Activated CD8-positive, alpha-beta memory T cell treated with anti-CD3 and anti-CD28 coated beads for 36 hours (primary cell): Measurements from ENCODE around the gene CCDC66. TPM values are rescaled to one million over a fixed set of nuclear protein-coding genes. Genes with fewer than 3 reads are reported as not detected.

Experiments
- CTCF ChIA-PET: fragments of 350-600 bp; sonication (Branson Sonifier 250); formaldehyde crosslinking; loops from one replicate; lab custom pipeline; 2021; ENCODE audit warnings: antibody characterized with exemption; lab: Charles Lee
- POLR2A ChIA-PET: fragments of 350-600 bp; sonication (Branson Sonifier 250); formaldehyde crosslinking; loops from one replicate; lab custom pipeline; 2021; ENCODE audit warnings: antibody characterized with exemption; lab: Charles Lee
- total RNA-seq, 2 experiments: library from RNA; stranded (reverse); gene quantifications; one replicate each; pipeline ENCODE4 v1.2.3, GENCODE V29; 2021

CCDC66 gene
- total RNA-seq, 2 experiments from 2014 or later, result 30.3 to 33.3 TPM

DNA sequence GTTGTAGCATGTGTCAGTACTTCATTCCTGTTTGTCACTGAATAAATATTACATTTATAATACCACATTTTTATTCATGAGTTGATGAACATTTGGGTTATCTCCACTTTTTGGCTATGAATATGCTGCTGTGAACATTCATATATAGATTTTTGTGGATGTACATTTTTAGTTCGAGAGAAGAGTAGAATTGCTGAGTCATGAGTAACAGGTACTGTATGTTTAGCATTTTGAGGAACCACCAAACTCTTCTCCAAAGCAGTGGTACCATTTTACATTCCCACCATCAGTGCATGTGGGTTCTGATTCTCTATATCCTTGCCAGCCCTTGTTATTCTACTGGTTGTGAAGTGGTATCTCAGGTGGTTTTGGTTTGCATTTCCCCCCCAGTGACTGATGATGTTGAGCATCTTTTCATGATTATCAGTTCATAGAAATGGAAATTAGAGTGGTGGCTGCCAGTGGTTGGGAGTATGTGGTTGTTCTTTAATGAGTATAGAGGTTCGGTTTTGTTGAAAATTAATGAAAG lies 59.6 kb downstream of the CCDC66 start:
- CTCF ChIA-PET, result no interaction called here
- POLR2A ChIA-PET, result no interaction called here

DNA sequence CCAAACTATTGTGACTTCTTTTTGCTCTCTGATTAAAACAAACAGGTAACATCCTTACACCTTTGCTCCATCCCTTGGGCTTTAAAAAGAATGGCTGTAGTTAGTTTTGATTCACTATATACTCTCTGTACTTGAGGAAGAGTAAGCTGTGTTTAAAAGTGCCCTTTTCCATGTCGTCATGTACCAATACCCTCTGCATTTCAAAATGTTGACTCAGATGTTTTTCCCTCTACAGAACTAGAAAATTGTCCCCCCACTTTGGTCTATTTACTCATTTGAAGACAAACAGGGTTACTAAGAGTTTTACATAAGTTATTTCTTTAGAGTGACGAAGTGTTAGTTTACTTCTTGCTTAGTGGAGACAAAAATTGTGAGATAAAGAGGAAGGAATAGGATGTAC lies 63.4 kb downstream of the CCDC66 start:
- ChIA-PET POLR2A (no interaction called here), CTCF (no interaction called here)

GRCh38 chr3:56621681-56622080 lies 64.7 kb downstream of the CCDC66 start:
- ChIA-PET CTCF (no interaction called here), POLR2A (no interaction called here)

GRCh38 chr3:56622381-56622780 lies 65.4 kb downstream of the CCDC66 start:
- CTCF ChIA-PET, result no interaction called here
- POLR2A ChIA-PET, result no interaction called here

GRCh38 chr3:56624725-56625124 lies 67.8 kb downstream of the CCDC66 start:
- CTCF ChIA-PET, result no interaction called here
- POLR2A ChIA-PET, result no interaction called here

DNA sequence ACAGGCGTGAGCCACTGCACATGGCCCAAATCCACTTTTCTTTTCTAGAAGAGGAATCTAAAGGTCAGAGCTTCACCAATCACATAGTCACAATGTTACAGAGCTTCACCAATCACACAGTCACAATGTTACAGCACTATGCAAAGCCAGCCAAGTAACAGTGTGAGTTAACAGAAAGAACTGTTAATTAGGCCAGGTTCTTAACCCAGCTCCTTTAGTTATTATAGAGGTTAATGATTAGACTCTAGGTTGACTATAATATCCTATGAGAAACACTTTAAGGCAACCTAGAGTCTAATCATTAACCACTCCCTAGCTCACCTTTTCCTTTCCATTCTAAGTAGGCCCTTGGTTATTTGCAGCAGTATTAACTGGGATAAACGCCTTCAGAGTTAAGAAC lies 72.1 kb downstream of the CCDC66 start:
- CTCF ChIA-PET, result interaction anchor here (1.0 to 1.2 kb wide), 2 partner anchors 34 to 367 kb away, joined by 3 to 5 read pairs; no protein-coding TSS in a partner anchor
- POLR2A ChIA-PET, result interaction anchor here (0.6 kb wide), 2 partner anchors 10 to 468 kb away, joined by 3 to 4 read pairs; no protein-coding TSS in a partner anchor

GRCh38 chr3:56629451-56629850 lies 72.5 kb downstream of the CCDC66 start:
- ChIA-PET POLR2A (interaction anchor here (0.6 kb wide), 1 partner anchor 10 kb away, joined by 3 read pairs; no protein-coding TSS in a partner anchor), CTCF (interaction anchor here (1.0 kb wide), 1 partner anchor 366 kb away, joined by 5 read pairs; no protein-coding TSS in a partner anchor)

GRCh38 chr3:56630966-56631365 lies 74.0 kb downstream of the CCDC66 start:
- CTCF ChIA-PET, result no interaction called here
- POLR2A ChIA-PET, result no interaction called here

DNA sequence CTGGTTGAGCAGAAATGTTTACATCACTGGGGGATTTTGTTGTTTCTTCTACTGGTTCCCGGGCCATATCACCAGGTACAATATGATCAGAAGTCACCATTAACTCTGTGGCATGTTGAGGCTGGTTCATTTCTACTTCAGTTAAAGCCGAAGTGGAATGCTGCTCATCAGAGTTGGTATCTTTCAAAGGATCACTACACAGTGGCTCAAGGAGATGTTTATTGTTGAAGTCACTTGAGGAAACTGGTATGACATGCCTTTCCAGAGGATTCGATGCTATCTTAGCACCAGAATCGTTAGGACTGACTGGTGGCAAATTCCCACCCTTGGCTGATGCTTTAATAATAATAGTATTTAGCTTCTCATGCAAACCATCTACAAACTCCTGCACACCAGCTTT lies 76.2 kb downstream of the CCDC66 start:
- POLR2A ChIA-PET, result no interaction called here

DNA sequence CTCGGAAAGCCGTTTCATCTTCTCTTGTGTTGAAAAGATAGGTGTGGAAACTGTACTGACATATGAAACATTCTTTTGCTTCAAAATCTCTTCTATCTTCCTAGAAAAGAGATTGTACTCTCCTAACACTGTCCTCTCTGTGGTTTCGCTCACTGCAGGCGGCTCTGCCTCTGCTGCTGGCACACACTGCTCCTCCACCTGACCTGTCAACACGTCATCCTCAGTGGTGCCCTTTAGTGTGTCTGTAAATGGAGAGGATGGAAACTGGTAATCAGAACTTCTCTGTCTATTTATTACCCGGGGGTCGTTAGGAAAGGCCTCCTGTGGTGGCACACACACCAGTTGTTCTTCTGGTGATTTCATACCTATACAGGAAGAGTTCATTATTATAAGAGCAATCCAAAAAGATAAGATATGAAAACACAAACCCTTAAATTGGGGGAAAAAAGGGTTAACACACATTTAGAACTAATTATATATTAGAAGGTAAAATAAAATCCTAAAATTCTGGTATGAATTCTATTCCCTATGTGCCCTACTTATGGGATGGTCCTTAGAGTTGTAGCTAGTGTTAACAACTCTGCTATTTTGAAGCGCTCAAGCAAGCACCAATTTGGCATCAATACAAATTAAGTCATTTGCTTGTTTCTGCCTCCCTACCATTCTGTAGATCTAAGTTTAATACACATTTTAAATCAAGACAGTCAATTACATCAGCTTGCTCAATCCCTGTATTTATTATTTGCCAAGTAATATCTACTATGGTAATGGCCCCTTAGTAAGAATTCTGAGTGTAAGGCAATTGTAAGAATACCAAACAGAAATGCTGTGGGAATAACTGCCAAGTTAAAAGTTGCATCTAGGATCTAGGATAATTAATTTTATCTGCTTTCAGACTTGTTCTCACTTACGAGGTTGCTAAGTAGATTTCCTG lies 76.9 kb downstream of the CCDC66 start:
- CTCF ChIA-PET, result interaction anchor here (1.2 kb wide), 1 partner anchor 8 kb away, joined by 3 read pairs; no protein-coding TSS in a partner anchor
- POLR2A ChIA-PET, result no interaction called here

More for the DNA sequence above, 76.2 kb downstream of the CCDC66 start:
- CTCF ChIA-PET, result no interaction called here

DNA sequence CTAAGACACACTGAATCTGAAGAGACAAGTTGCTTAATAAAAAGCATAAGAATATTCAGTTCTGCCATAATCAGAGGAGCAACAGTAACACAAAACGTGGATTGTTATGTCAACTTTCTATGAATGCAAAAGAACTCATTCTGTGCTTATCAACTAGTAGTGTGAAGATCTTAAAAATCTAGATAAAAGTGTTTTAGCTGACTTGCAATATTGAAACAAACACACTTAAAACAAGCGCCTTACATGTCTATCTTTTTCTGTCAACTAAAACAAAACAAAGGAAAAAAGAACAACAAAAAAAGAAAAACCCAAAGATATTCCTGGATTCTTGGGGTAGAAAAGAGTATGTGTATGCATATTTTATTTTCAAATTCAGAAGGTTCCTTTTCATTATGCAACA lies 88.4 kb downstream of the CCDC66 start:
- ChIA-PET CTCF (no interaction called here), POLR2A (no interaction called here)

- POLR2A ChIA-PET, result no interaction called here
- CTCF ChIA-PET, result no interaction called here
Measured at GRCh38 chr3:56654460-56654859, 97.5 kb downstream of the CCDC66 start.

- CTCF ChIA-PET, result no interaction called here
Measured at GRCh38 chr3:56655709-56656108, 98.7 kb downstream of the CCDC66 start.

GRCh38 chr3:56664823-56665222 lies 107.8 kb downstream of the CCDC66 start:
- CTCF ChIA-PET, result interaction anchor here (1.3 to 2.2 kb wide), 2 partner anchors 12 to 23 kb away, joined by 3 to 4 read pairs; no protein-coding TSS in a partner anchor
- POLR2A ChIA-PET, result no interaction called here

More at GRCh38 chr3:56655709-56656108, 98.7 kb downstream of the CCDC66 start:
- POLR2A ChIA-PET, result no interaction called here

DNA sequence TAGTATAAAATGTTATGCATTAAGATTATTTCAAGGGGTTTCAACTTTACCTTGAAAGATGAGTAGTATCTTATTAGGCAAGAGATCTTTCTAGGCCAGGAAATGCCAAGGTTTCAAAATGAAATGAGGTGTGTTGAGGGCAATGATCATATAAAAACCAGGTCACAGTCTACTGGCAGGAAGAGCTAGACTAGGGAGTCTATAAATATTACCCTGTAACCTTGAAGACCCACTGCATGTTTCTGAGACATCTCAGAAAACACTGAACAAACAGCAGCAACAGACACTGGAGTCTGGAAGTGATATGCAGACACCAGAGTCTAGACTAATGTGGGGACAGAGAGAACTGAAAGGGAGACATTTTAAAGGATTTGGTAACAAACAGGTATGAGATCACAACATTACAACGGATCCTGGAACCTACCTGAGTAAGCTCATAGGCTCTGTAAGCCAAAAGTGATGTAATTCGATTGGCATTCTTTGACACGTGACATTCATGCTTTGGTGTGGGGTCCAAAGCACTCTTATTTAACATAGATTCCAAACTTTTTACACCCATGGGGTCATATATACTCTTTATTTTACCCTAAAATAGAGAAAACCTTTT lies 111.1 kb downstream of the CCDC66 start:
- POLR2A ChIA-PET, result no interaction called here
- CTCF ChIA-PET, result interaction anchor here (1.2 kb wide), 1 partner anchor 134 kb away, joined by 3 read pairs; the partner anchor contains the start of gene ARHGEF3

Other genes with a start within 250 kb of the CCDC66 start
- gene ERC2, start 88.7 kb upstream of the CCDC66 start, total RNA-seq, result not detected
- 10 to 100 TPM; 57.1 to 61.0 TPM for gene TASOR, start 126.1 kb downstream of the CCDC66 start, total RNA-seq
- gene ARHGEF3, start 244.8 kb downstream of the CCDC66 start, total RNA-seq, result 10 to 100 TPM; 51.4 to 53.8 TPM